Stimulated activated CD4-positive, alpha-beta T cell treated with anti-CD3 and anti-CD28 coated beads, Interleukin-4, amount 100 ng/mL, for 24 hours (primary cell): Measurements from ENCODE around the gene SBF2.
"Not testable (repeated sequence)": the region's sequence is repeated elsewhere in the genome, so short reads cannot be mapped to it uniquely, and the experiment has no call there.

Experiments
- DNase-seq: peaks from one replicate; pipeline ENCODE4 v3.0.0-alpha.2; 2020

The SBF2 gene

DNA sequence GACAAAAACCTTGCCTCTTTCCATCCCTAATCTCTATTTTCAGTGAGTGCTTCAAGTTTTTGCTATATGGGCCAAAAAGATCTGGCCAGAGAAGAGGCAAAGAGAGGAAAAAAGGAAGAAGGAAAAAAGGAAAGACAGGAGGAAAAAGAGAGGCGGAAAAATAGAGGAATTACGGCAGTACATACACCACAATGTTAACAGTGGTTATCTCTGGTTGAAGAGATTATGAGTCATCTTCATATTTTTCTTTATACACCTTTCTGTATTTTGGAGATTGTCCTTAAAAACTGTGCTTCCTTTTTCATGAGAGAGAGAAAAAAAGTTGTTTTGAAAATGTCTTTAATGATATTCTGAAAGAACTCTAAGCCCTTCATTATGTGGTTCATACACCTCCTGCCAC is 133.7 kb downstream of the SBF2 start:
- DNase-seq = no peak

DNA sequence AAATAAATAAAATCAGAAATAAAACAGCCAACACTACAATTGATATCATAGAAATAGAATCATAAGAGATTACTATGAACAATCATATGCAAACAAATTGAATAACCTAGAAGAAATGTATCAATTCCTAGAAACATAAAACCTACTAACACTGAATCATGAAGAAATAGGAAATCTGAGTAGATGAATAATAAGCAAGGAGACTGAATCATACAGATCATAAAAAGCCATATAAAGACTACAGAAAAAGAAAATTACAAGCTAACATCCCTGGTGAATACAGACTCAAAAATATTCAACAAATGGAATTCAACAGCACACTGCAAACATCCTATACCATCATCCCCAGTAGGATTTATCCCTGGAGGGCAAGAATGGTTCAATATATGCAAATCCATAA is 135.6 kb downstream of the SBF2 start:
- DNase-seq = no peak

DNA sequence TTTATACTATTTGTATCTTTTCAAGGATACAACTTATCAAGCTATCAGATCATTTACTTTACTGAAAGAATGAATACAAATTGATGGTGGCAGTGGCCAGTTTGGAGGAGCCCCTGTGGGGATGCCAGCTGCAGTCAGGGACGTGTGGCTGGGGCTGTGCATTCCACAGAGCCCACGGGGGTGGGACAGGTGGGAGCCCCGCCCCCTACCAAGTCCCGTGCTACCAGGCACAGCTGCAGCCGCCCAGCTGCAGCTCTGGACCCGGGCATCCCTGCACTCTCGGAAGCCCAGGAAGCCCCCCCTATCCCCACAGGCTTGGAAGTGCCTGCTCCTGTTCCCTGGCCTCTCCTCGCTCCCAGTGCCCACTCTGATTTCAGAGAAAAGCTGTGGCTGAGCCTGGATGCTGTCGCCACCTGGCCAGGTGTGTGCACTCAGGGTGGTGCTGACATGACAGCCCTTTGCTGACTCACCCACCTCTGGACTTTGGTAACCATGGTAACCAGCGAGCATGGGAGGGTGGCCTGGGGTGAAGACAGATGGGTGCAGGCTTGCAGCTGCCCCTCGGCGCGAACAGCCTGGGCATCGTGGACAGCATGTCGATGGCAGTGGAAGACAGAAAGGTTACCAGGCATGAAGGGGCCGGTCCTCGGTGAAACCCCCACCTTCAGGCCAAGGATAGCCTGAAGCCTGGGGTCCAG is 138.1 kb downstream of the SBF2 start:
- DNase-seq = no peak

DNA sequence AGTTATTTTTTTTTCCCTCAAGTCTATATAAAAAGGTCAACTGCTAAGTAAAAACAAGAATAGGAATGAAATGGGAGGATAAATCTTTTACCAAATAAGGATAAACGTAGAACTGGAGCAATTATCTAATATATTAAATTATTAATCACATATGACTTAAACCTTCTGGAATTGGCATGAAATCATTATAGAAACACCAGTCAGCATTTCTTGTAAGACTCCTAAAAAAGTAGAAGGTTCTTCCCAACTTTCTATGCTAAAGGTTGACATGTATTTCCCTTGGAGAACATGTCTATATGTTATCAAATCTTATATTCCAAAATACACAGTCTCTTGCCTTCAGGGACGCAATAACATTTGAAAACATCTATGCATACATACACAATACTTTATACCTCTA is 143.2 kb downstream of the SBF2 start:
- no peak for DNase-seq

DNA sequence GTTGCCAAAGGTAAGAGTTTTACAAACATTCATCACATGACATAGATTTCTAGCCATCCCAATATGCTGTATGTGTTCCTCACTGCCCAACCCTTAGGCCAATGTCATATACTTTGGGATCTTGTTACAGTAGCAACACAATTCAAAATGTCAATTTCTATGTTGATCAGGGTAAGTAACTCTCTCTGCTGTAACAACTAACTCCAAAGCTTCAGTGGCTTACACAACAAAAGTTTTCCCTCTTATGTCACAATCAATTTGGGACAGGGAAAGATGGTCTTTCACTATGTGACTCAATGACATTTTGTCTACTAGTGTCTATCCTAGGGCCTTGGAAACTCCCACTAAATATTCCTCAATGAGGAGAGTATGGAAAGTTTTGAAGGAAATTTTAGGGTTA is 144.5 kb downstream of the SBF2 start:
- DNase-seq = no peak

DNA sequence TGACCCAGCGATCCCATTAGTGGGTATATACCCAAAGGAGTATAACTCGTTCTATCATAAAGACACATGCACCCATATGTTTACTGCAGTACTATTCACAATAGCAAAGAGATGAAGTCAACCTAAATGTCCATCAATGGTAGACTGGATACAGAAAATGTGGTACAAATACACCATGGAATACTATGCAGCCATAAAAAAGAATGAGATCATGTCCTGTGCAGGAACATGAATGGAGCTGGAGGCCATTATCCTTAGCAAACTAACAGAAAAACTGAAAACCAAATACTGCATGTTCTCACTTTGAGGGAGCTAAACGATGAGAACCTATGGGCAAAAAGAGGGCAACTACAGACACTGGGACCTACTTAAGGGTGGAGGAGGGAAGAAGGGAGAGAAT is 146.8 kb downstream of the SBF2 start:
- no peak for DNase-seq

DNA sequence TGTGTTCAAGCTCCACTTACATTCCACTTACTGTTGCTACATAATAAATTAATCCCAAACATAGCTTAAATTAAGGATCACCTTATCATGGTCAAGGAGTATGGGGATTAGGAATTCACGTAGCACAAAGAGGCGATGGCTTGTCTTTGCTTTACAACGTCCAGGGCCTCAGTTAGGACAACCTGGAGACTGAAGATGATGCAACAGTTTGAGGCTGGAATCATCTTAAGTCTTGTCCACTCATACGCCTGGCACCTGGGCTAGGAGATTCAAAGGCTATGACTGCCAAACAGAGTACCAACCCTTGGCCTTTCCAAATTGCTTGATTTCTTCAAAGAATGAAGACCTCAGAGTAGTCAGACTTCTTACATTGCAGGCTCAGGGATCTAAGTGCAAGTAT is 149.1 kb downstream of the SBF2 start:
- DNase-seq = no peak

DNA sequence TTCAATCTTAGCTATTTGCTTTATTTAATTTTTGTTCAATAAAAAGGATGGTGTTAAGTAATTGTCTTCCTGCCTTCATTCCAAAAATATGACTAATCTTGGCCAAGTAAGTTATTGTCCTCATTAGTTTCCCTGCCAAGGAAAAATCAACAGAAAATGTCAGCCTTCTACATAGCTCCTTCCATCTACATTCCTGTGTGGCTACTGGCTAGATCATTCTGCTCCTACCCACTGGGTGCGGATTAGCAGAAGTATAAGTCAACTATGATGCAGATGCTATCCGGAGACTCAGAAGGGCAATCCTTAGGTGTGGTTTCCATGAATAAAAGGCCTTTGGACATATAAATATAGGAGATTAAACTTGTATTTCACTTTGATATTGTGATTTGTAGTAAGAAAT is 154.4 kb downstream of the SBF2 start:
- DNase-seq = no peak

DNA sequence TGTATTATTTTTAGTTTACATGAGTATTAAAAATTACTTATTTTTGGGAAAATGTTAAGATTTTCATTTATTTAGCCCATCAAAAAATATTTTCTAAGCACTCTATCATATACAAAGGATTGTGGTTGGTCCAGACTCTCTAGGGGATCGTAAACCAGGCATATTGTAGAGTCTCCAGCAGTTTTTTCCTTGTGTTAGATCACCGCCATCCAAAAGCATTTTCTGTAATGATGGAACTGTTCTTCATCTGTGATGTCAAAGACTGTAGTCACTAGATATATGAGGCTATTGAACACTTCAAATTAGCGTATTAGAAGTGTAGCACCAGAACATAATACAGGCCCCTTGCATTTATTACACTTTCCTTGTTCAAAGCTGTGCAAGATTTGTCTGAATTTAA is 154.9 kb downstream of the SBF2 start:
- no peak for DNase-seq

DNA sequence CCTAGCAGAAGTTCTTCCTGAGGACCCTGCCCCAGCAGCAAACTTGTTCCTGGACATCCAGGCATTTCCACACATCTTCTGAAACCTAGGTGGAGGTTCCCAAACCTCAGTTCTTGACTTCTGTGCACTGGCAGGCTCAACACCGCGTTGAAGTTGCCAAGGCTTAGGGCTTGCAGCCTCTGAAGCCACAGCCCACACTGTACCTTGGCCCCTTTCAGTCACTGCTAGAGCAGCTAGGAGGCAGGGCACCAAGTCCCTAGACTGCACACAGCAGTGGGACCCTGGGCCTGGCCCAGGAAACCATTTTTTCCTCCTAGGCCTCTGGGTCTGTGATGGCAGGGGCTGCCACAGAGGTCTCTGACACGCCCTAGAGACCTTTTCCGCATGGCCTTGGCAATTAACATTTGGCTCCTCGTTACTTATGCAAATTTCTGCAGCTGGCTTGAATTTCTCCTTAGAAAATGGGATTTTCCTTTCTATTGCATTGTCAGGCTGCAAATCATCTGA is 159.0 kb downstream of the SBF2 start:
- DNase-seq = no peak

DNA sequence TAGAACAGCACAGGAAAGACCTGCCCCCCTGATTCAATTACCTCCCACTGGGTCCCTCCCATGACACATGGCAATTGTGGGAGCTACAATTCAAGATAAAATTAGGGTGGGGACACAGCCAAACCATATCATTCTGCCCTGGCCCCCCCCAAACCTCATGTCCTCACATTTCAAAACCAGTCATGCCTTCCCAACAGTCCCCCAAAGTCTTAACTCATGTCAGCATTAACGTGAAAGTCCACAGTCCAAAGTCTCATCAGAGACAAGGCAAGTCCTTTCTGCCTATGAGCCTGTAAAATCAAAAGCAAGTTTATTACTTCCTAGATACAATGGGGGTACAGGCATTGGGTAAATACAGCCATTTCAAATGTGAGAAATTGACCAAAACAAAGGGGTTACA is 159.8 kb downstream of the SBF2 start:
- DNase-seq = not testable (repeated sequence)

DNA sequence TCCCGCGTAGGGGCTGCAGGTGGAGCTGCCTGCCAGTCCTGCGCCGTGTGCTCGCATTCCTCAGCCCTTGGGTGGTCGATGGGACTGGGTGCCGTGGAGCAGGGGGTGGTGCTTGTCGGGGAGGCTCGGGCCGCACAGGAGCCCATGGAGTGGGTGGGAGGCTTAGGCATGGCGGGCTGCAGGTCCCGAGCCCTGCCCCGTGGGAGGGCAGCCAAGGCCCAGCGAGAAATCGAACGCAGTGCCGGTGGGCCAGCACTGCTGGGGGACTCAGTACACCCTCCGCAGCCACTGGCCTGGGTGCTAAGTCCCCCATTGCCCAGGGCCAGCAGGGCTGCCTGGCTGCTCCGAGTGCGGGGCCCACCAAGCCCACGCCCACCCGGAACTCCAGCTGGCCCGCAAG is 160.8 kb downstream of the SBF2 start:
- not testable (repeated sequence) for DNase-seq

DNA sequence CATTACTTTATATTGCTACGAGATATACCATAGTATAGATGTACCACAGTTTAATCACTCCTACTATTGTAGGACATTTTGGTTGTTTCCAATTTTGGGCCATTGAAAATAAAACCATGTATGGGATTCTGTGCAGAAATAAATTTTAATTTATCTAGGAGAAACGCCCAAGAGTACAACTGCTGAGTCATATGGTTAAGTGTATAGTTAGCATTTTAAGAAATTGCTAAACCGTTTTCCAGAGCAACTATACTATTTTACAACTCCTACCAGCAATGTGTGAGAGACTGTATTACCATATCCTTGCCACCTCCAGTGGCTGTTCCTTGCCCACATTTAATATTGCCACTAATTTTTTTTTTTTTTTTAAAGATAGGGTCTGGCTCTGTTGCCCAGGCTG is 163.1 kb downstream of the SBF2 start:
- no peak for DNase-seq

DNA sequence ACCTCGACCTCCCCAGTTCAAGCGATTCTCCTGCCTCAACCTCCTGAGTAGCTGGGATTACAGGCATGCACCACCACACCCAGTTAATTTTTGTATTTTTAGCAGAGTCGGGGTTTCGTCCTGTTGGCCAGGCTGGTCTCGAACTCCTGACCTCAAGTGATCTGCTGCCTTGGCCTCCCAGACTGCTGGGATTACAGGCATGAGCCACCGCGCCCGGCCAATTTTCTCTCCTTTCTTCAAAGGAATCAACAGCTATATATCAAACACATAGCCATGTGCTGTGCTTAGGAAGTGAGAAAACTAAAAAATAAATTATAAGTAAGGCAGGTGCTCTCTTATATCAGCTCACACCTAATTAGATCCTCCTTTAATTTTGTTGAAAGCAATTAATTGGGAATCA is 164.8 kb downstream of the SBF2 start:
- not testable (repeated sequence) for DNase-seq

DNA sequence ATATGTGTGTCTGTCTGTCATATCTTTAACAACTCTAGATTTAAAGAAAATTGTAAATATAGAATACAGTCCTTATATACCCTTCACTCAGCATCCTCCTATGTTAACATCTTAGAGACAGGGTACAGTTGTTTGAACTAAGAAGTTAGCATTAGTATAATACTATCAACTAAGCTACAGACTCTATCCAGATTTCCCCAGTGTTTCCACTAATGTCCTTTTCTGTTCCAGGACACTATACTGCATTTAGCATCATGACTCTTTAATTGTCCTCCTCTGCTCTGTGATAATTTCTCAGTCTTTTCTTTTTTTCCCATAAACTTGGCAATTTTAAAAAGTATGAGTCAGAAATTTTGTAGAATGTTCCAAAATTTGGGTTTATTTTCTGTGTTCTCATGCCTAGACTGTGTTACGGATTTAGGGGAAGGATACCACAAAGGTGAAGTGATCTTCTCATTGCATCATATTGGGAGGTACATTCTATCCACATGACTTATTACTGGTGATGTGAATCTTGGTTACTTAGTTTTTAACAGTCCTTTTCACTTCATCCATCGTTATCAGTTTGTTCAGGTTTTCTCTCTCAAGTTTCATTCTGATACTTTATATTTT is 168.4 kb downstream of the SBF2 start:
- no peak for DNase-seq

DNA sequence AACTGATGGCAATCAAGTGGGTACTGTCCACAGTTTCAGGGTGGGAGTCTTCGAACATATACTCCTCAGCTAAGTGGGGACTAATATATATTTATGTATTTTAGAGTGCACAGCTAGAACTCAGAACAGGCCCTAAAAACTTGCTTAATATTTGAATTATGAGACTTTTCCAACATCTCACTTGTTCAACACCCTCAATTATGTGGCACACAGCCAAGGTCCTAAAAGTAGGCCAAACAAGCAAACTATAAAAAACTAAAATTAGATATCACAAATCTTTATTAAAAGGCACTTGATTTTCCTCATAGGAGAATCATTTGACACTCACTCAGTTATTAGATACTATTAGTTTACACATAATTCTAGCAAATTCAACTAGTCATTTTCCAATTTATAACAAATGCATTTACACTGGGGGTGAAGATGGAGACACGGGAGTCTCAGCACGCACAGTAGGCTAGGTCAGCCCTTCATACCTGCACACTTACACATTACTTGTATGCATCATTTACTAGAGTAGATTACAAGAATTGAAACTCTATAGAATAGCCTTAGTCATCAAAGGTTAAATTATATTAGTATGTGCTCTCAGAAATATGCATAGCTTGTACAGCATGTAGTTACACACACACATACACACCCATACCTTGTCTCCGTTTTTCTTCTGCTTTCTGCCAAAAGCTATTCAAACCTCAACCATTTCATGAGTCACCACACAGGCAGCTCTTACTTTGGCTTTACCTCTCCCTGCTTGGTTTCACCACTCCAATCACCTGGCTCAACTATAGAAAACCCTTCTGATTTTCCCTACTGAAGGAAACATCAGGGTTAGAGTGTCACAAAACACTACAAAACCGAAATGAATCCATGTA is 171.5 kb downstream of the SBF2 start:
- no peak for DNase-seq

DNA sequence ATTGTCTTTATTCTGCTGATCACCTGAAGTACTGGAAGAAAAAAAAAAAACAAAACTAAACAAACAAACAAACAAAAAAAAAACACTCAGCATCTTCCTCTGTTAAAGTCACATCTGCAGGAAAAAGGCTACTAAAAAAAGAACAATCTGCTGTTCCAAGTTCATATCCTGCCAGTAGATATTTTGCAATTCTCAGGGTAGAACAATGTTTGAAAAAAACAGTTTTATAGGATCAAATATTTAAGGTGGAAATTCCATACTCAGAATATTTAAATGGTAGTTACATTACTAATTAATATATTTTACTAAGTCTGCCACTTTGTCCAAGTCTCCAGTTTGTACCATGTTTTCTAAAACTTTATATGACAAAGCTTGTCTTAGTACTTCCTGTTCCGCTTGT is 175.2 kb downstream of the SBF2 start:
- no peak for DNase-seq

DNA sequence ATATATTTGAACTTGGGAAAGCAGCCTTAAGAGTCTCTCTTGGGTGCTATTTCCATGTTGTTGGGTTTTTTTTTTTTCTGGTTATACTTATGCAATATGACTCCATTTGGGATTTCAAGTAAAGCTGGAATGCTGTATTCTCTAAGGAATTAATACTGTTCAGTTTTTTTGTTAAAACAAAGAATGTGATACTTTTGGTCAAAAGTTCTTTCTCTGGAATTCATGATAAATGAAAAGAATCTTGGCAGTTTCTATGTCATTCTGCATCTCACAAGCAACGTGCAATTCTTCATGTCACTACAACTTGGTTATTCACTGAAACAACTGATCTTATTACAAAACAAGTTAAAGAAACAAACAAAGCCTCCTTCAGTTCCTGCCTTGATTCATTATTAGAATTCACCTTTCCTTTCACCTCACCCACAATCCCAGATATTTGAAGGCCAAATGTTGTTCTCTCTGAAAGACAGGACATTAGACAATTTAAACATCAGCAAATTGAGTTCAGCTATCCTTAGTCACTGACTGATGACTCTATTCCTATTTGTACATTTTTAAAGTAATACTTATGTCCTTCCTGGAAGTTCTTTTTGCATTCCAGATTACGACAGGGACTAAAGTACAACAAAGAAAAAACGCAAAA is 176.2 kb downstream of the SBF2 start:
- no peak for DNase-seq

DNA sequence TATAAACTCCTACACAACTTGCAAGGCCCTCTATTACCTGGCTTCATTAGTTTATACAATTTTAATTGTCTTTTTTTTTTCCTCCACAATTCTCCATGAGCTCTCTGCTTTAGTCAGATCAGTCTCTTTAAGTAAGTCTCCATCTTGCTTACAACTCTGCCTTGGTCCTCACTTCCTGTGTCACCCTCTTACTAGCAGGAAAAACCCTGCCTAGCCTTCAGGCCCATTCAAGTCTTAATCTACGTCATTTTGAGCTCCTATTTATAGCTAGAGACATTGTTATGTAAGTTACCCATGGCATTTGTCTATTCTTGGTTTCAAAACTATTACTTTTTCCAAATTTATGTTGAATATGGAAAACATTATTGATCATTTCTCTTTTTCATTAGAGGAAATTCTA is 177.4 kb downstream of the SBF2 start:
- no peak for DNase-seq

DNA sequence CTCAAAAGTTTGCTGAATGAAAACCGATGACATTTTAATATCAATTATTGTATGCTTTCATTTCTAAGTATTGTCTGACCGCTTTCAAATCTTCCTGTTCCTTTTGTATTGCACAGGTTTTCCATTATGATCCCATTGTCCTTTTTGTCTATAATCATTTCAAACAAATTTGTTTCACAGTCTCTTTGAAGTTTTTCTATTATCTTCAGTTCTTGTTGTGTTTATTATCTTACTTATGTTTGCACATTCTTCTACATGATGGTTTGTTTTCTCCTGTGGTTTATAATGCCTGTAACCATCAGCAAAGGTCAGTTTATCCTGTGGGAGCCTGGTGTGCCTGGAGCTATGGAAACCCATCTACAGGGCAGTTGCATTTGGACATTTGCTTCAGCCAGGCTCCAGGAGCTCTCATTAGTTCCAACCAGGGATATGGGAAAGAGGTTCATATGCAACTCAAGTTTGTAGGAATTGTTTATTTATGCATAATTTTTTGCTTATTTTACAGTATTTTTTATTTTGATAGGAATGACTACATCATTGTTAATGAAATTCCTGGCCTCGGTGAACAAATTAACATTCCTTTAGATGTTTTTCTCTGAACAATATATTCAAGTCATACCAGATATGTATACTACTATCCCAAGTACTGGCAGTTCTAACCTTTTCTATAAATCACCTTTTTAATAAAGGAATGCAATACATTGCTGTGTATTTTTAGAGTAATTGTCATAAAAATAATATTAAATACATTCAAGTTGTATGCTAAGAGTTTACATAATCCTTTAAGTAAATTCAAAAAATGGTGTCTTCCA is 179.2 kb downstream of the SBF2 start:
- no peak for DNase-seq

DNA sequence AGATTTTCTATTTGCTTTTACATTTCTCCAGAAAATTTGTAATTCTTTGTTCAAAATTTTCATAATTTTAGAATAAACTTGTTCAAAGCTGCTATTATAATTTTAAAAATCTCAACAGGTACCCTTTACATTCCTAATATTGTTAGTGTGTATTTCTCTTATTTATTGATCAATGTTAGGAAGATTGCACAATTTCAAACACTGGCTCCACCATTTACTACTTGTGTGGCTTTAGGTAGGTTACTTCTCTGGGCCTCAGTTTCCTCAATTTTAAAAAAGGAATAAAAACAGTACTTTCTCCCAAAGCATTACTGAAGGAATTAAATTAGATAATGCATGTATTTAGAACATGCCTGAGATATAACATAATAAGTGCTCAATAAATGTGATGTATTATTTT is 180.2 kb downstream of the SBF2 start:
- DNase-seq = no peak

DNA sequence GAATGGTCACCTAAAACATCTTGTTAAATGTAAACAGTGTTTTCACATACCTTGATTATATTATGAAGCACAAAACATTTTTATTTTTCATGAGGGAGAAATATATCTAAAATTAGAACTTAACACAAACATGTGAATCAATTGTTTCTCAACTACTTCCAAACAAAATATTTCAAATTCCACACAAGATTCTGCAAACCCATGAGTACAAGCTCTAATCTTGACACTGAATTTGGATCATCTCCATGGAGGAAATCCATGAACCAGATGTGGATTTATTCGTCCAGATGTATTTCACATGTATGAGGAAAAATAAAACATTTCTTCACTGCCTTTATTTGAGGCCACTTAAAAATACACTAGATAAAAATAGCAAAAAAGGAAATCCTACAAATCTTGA is 184.2 kb downstream of the SBF2 start:
- DNase-seq = no peak
